Measurements from ENCODE around the gene VAMP2. TPM values are rescaled to one million over a fixed set of nuclear protein-coding genes. Genes with fewer than 3 reads are reported as not detected.
A peak's percentile ranks its signal among the peaks of the same experiment; 100 is the strongest.

VAMP2 gene
- total and polyA plus RNA-seq, 9 of the 15 experiments (the other 6 are each of a cell fraction or from before 2014, with no cell fraction given), result 2.3 to 31.8 (median 6.0) TPM

GRCh38 chr17:8209907-8210760 is 47.4 kb upstream of the VAMP2 start, which contains the start of gene AURKB (continued):
- no peak for TF ChIP-seq ATF6 (CRISPR knock-in tag; IDR thresholded peaks at IDR 0.05)
- TF ChIP-seq MCM5 (IDR thresholded peaks at IDR 0.05; ENCODE audit: low read depth), result no peak
- no peak for TF ChIP-seq ZSCAN32 (CRISPR knock-in tag; IDR thresholded peaks at IDR 0.05)
- peak; percentile 56 for TF ChIP-seq GTF2B (IDR thresholded peaks at IDR 0.05; ENCODE audit: extremely low read depth, insufficient read length)
- TF ChIP-seq KLF10 (CRISPR knock-in tag; IDR thresholded peaks at IDR 0.05), result no peak
- no peak for TF ChIP-seq FOXJ2 (tag; IDR thresholded peaks at IDR 0.05)
- TF ChIP-seq ZBTB33 (CRISPR knock-in tag; IDR thresholded peaks at IDR 0.05), result no peak
- no peak for TF ChIP-seq TCFL5 (CRISPR knock-in tag; conservative IDR thresholded peaks at IDR 0.05)
- 0 out of 2 replicates have a peak, but pooled peaks have one; percentile 18 for TF ChIP-seq SMARCA4 (IDR thresholded peaks at IDR 0.05)
- no peak for TF ChIP-seq SNAPC5 (CRISPR knock-in tag; IDR thresholded peaks at IDR 0.05)
- TF ChIP-seq SRSF7 (optimal IDR thresholded peaks at IDR 0.05; ENCODE audit: low read depth, low read length), result no peak
- TF ChIP-seq ETV5 (CRISPR knock-in tag; IDR thresholded peaks at IDR 0.05; ENCODE audit: low read depth), result peak; percentile 47; the same call in 1 of the 2 replicates
- TF ChIP-seq KLF13 (tag; IDR thresholded peaks at IDR 0.05; ENCODE audit: borderline replicate concordance, low read depth), result no peak
- TF ChIP-seq GATA2 (CRISPR knock-in tag; IDR thresholded peaks at IDR 0.05), result no peak
- peak; percentile 94 for TF ChIP-seq PHF8 (IDR thresholded peaks at IDR 0.05; ENCODE audit: borderline replicate concordance, low read length)
- TF ChIP-seq TRIM24 (IDR thresholded peaks at IDR 0.05), result no peak; a peak in 1 of 4 replicates
- peak in 1 of 2 experiments; percentile 48; a peak in 1 of 4 replicates for TF ChIP-seq ZMIZ1 (IDR thresholded peaks at IDR 0.05; ENCODE audit: low read depth in 2 of 2, low read length in 2 of 2)
- TF ChIP-seq ZNF445 (CRISPR knock-in tag; IDR thresholded peaks at IDR 0.05; ENCODE audit: low read depth), result no peak
- TF ChIP-seq SMARCC2 (IDR thresholded peaks at IDR 0.05; ENCODE audit: low read depth), result no peak
- TF ChIP-seq TAL1 (IDR thresholded peaks at IDR 0.05), result no peak
